ENCODE measurements around the gene FAM98B.

DNA sequence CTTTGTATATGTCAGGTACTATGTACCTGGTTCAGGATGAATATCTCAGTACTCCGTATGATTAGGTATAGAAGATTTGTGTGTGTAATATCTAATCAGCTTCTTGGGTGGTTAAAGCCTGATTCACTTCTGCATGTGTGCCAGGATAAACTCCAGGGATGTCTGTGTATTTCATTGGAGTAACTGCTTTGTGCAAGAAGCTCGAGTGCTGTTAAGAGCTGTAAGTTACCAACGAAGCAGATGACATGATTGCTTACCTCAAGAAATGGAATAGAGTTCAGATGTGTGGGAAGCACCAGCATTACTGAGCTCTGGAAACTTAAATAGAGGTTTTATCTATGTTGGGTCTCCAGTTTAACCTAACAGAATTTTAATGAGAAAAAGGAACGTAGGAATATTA, 23.7 kb downstream of the FAM98B start:
- TF ChIP-seq, protein P1, sequence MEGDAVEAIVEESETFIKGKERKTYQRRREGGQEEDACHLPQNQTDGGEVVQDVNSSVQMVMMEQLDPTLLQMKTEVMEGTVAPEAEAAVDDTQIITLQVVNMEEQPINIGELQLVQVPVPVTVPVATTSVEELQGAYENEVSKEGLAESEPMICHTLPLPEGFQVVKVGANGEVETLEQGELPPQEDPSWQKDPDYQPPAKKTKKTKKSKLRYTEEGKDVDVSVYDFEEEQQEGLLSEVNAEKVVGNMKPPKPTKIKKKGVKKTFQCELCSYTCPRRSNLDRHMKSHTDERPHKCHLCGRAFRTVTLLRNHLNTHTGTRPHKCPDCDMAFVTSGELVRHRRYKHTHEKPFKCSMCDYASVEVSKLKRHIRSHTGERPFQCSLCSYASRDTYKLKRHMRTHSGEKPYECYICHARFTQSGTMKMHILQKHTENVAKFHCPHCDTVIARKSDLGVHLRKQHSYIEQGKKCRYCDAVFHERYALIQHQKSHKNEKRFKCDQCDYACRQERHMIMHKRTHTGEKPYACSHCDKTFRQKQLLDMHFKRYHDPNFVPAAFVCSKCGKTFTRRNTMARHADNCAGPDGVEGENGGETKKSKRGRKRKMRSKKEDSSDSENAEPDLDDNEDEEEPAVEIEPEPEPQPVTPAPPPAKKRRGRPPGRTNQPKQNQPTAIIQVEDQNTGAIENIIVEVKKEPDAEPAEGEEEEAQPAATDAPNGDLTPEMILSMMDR (IDR thresholded peaks at IDR 0.05; ENCODE audit: low read length) = no peak
- TF ChIP-seq EZH2 (optimal IDR thresholded peaks at IDR 0.05; ENCODE audit: low read depth, low read length) = no peak
- TF ChIP-seq EZH2phosphoT487 (IDR thresholded peaks at IDR 0.05; ENCODE audit: low read length) = no peak

All from MM.1S (cell line).